ENCODE results near the gene PYGO2.

PYGO2 gene

DNA sequence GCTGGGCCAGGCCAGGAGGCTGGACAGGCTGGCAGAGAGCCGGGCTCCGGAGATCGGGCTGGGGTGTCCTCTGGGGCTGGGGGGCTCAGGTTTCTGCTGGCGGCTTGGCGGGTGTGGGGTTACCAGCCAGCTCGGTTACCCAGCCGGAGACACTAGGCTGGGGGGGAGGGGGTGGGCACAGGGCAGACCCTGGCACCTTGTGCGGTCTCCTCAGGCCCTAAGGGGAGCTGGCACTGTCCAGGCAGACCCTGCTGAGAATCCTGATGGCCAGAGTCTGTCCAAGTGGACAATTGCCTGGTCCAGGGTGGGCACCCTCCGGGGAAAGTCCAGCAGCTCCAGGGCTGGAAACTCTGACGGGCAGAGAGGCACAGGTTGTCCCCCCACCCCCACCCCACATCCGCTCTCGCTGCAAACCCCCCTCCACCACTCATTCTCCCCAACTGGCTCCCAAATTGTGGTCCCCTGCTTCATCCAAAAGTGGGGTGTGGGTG is 47.7 kb upstream of the PYGO2 start:
- no peaks in the 10 kb centered on the region for H3K27me3 ChIP-seq (ENCODE audit: control insufficient read depth, insufficient read depth, low read length)
- TF ChIP-seq, protein P1, sequence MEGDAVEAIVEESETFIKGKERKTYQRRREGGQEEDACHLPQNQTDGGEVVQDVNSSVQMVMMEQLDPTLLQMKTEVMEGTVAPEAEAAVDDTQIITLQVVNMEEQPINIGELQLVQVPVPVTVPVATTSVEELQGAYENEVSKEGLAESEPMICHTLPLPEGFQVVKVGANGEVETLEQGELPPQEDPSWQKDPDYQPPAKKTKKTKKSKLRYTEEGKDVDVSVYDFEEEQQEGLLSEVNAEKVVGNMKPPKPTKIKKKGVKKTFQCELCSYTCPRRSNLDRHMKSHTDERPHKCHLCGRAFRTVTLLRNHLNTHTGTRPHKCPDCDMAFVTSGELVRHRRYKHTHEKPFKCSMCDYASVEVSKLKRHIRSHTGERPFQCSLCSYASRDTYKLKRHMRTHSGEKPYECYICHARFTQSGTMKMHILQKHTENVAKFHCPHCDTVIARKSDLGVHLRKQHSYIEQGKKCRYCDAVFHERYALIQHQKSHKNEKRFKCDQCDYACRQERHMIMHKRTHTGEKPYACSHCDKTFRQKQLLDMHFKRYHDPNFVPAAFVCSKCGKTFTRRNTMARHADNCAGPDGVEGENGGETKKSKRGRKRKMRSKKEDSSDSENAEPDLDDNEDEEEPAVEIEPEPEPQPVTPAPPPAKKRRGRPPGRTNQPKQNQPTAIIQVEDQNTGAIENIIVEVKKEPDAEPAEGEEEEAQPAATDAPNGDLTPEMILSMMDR (IDR thresholded peaks at IDR 0.05) = no peak

DNA sequence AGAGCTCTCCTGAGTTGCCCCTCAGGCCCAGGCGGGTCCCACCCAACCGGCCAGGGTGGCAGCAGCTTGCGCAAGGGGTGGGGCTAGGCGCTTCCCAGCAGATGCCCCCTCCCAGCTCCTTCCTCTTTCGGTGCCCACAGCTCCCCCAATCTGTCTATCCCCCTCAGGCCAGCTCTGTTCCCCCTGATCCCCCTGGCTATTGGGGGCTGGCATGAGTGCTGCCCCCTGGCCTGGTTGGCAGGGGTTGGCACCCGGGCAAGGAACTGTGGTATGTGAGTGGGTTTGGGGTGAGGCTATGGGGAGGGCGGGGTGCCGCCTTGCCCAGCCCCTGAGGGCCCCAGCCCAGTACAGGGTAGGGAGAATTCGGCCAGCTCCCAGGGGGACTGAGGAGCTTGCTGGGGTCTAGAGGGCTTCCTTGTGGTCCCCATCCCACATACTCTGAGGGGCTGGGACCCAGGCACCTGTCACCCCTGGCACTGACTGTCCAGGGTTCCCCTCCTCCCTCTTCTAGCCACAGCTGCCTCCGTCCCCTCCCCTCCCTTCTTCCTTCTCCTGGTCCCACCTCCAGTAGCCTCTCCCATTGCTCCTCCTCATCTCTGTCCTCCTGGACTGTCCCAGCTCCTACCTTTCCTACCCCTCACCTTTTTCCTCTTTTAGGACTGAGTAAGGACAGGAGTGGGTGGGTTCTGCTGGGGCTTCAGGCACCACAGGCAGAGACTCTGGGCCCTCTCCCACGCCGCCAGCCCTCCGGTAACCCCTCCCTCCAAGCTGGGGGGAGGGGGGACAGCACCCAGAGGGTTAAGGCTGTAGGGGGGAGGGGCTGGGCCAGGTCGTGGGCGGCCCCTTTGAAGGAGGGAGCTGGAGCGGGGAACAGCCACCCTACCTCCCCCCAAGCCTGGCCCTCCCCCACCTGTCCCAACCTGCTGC is 46.7 kb upstream of the PYGO2 start:
- H3K79me2 ChIP-seq = peaks cover 7% of the 10 kb centered on the region
- H3K27ac ChIP-seq = peak overlapping the region; percentile 32
- no peaks in the 10 kb centered on the region for H3K36me3 ChIP-seq (ENCODE audit: control insufficient read depth, insufficient read depth, low read length)
- H2AFZ ChIP-seq = no peak overlapping the region
- H3K4me1 ChIP-seq = peaks cover 16% of the 10 kb centered on the region
- no peak overlapping the region for H3K9ac ChIP-seq
- TF ChIP-seq, protein P1 (IDR thresholded peaks at IDR 0.05) = no peak
- H3K4me3 ChIP-seq (ENCODE audit: low read depth, low read length) = no peak overlapping the region
- no peaks in the 10 kb centered on the region for H3K27me3 ChIP-seq (ENCODE audit: control insufficient read depth, insufficient read depth, low read length)
- H3K4me2 ChIP-seq (ENCODE audit: low read length) = peak overlapping the region; percentile 19
- H3K9me3 ChIP-seq (ENCODE audit: control insufficient read depth, low read length) = no peaks in the 10 kb centered on the region

More for the DNA sequence above, 47.7 kb upstream of the PYGO2 start:
- no peaks in the 10 kb centered on the region for H3K36me3 ChIP-seq (ENCODE audit: control insufficient read depth, insufficient read depth, low read length)
- no peaks in the 10 kb centered on the region for H3K9me3 ChIP-seq (ENCODE audit: control insufficient read depth, low read length)
- H3K9ac ChIP-seq = no peak overlapping the region
- peaks cover 20% of the 10 kb centered on the region for H3K4me1 ChIP-seq
- no peak overlapping the region for H3K4me3 ChIP-seq (ENCODE audit: low read depth, low read length)
- H2AFZ ChIP-seq = no peak overlapping the region
- H3K79me2 ChIP-seq = peaks cover 6% of the 10 kb centered on the region
- H3K27ac ChIP-seq = no peak overlapping the region
- H3K4me2 ChIP-seq (ENCODE audit: low read length) = no peak overlapping the region

DNA sequence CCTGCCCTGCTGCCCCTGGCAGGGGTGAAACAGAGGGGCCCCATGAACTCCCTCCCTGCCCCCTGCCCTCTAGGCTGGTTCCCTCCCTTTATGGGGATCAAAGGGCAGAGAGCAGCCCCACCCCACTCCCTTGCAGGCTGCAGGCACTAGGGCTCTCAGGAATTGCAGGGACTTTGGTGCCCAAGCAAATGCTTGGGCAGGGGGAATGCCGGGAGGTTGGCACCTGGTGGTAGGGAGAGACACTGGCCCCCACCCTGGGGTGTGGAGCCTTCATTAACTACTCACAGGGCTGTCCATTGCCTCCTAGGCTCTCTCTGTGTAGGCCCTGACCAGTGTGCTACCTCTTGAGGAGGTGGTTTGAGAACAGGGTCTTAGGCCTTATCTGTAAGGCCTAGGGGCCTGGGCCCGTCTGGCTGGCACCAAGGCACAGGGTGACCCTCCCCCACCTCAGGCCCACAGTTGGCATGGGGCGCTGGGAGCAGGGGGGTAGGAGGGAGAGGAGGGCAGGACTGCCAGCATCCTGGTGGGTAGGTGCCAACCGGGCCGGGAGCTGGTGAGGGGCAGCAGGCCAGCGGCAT is 45.8 kb upstream of the PYGO2 start:
- TF ChIP-seq, protein P1 (IDR thresholded peaks at IDR 0.05) = no peak
- H3K27me3 ChIP-seq (ENCODE audit: control insufficient read depth, insufficient read depth, low read length) = no peaks in the 10 kb centered on the region
- no peak overlapping the region for H3K9ac ChIP-seq
- no peak overlapping the region for H3K4me3 ChIP-seq (ENCODE audit: low read depth, low read length)
- no peaks in the 10 kb centered on the region for H3K9me3 ChIP-seq (ENCODE audit: control insufficient read depth, low read length)
- H3K4me1 ChIP-seq = peaks cover 12% of the 10 kb centered on the region
- peaks cover 7% of the 10 kb centered on the region for H3K79me2 ChIP-seq
- H3K27ac ChIP-seq = no peak overlapping the region
- no peak overlapping the region for H3K4me2 ChIP-seq (ENCODE audit: low read length)
- no peaks in the 10 kb centered on the region for H3K36me3 ChIP-seq (ENCODE audit: control insufficient read depth, insufficient read depth, low read length)
- H2AFZ ChIP-seq = no peak overlapping the region

DNA sequence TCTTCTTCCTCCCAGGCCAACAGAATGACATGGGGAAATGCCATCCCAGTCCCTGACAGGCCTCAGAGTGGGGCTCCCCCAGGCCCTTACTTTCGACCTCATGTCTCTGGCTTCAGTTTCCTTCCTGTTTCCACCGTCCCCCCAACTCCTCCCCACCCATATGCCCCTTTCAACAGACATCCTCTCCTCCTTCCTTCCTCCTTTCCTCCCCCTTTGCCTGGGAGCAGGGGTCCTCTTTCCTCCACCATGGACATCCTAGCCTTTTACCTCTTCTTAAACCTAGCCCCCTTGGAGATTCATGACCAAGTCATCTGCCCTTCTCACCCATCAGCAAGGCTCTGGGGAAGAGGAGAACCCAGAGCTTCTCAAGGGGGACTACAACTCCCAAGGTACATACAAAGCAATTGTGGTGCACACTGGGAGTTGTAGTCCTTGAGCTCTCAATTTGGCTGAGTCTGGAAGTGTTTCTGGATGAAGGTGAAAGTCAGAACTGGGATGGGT is 45.1 kb upstream of the PYGO2 start:
- H3K4me2 ChIP-seq (ENCODE audit: low read length) = no peak overlapping the region
- H3K4me1 ChIP-seq = peaks cover 10% of the 10 kb centered on the region

More for the DNA sequence above, 45.1 kb upstream of the PYGO2 start:
- Histone ChIP-seq H3K27ac (no peak overlapping the region), H3K27me3 (ENCODE audit: control insufficient read depth, insufficient read depth, low read length) (no peaks in the 10 kb centered on the region), H3K36me3 (ENCODE audit: control insufficient read depth, insufficient read depth, low read length) (no peaks in the 10 kb centered on the region), H2AFZ (no peak overlapping the region), H3K9ac (no peak overlapping the region), H3K4me3 (ENCODE audit: low read depth, low read length) (no peak overlapping the region), H3K79me2 (peaks cover 7% of the 10 kb centered on the region), H3K9me3 (ENCODE audit: control insufficient read depth, low read length) (no peaks in the 10 kb centered on the region)
- TF ChIP-seq, protein P1 (IDR thresholded peaks at IDR 0.05) = no peak

All from parathyroid adenoma (tissue), 2 donors.